Measurements from ENCODE around the gene MACROD1. TPM values are rescaled to one million over a fixed set of nuclear protein-coding genes. Genes with fewer than 3 reads are reported as not detected.

MACROD1 gene
- total and polyA plus RNA-seq, 2 donors = 9.8 to 25.1 TPM

DNA sequence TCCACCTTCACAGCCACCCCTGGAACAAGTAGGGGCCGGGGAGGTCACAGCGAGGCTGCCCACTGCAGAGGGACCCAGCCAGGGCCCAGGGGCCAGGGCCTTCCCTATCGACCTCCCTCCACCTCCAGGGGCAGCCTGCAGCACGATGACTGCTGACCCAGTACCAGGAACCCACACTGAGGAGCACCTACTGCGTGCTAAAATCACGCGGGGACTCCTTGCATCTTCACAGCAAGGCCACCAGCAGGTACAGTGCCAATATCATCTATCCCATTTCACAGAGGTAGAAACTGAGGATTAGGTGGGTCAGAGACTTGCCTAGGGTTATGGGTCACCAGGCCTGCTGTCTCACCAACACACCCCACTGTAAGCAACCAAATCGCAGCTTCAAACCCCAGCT lies 14.6 kb downstream of the MACROD1 start:
- no peak overlapping the region for H3K27ac ChIP-seq (ENCODE audit: low read depth)
- WGBS = 92% methylated on average over 8 of the region's 8 CpGs
- H3K4me1 ChIP-seq (ENCODE audit: insufficient read depth) = no peaks in the 10 kb centered on the region
- no peak for DNase-seq (ENCODE audit: extremely low spot score)
- no peak overlapping the region for H3K4me3 ChIP-seq (ENCODE audit: low read depth, low read length)
- H3K36me3 ChIP-seq (ENCODE audit: insufficient read depth) = no peaks in the 10 kb centered on the region

DNA sequence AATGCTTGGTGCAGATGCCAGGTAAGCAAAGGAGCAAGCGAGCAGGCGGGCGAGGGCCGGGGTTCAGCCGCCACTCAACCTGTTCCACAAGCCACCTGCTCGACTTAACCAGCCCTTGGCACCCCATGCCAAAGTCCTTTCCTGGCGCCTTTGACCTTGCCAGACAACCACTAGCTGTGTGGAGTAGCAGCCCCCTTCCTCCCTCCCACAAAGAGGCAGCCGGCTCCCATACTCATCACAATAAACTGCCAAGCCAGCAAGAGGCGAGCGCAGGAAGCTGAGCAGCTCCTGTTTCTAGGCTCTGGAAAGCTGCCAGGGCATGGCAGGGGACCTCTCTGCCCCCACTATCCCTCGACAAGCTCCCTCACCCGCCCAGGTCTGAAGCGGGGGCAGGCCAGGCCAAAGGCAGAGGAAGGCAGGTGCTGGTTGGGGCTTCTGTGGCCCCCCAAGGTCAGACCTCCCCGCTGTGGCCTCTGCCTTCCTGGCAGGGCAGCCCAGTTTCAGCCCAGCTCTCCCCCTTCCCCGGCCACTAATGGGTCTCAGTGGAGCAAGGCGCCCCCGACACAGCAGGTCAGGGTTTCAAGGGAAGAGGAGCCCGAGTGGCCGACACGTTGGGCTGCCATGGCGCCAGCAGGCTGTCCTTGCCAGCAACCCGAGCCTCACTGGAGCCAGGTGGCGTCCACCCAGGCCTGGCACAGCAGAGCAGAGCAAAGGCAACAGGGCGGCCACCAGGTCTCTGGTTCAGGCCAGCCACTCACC lies 15.3 kb downstream of the MACROD1 start:
- DNase-seq (ENCODE audit: extremely low spot score) = no peak
- no peaks in the 10 kb centered on the region for H3K4me1 ChIP-seq (ENCODE audit: insufficient read depth)
- no peak overlapping the region for H3K27ac ChIP-seq (ENCODE audit: low read depth)
- no peak overlapping the region for H3K4me3 ChIP-seq (ENCODE audit: low read depth, low read length)
- WGBS = 91% methylated on average over 24 of the region's 24 CpGs
- no peaks in the 10 kb centered on the region for H3K36me3 ChIP-seq (ENCODE audit: insufficient read depth)

DNA sequence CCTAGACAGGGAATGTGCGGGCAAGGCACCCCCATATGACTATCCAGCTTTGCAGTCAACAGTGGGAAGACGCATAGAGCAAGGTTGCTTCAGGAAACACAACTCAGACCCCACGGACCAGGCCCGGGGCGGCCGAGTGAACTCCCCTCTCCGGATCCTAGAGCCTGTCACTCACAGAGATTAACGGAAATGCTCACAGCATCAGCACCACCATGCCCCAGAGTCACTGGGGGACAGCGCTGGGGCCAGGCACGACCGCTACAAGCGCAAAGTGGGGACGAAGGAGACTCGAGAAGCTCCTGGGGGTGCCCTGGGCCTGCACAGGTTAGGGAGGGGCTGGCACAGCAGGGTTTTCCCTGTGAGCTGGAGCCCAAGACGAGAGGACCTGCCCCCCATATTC lies 15.9 kb downstream of the MACROD1 start:
- Histone ChIP-seq H3K4me1 (ENCODE audit: insufficient read depth) (no peaks in the 10 kb centered on the region), H3K27ac (ENCODE audit: low read depth) (no peak overlapping the region), H3K4me3 (ENCODE audit: low read depth, low read length) (no peak overlapping the region), H3K36me3 (ENCODE audit: insufficient read depth) (no peaks in the 10 kb centered on the region)
- WGBS = 92% methylated on average over 15 of the region's 15 CpGs
- no peak for DNase-seq (ENCODE audit: extremely low spot score)

- Histone ChIP-seq H3K4me1 (ENCODE audit: insufficient read depth) (no peaks in the 10 kb centered on the region), H3K27ac (ENCODE audit: low read depth) (no peak overlapping the region), H3K4me3 (ENCODE audit: low read depth, low read length) (no peak overlapping the region), H3K36me3 (ENCODE audit: insufficient read depth) (no peaks in the 10 kb centered on the region)
- DNase-seq (ENCODE audit: extremely low spot score) = no peak
- WGBS = 74% methylated on average over 25 of the region's 25 CpGs
Observed at GRCh38 chr11:64148917-64149617, 16.8 kb downstream of the MACROD1 start.

- DNase-seq (ENCODE audit: extremely low spot score) = peak; percentile 79
- Histone ChIP-seq H3K4me1 (ENCODE audit: insufficient read depth) (no peaks in the 10 kb centered on the region), H3K36me3 (ENCODE audit: insufficient read depth) (no peaks in the 10 kb centered on the region), H3K4me3 (ENCODE audit: low read depth, low read length) (no peak overlapping the region), H3K27ac (ENCODE audit: low read depth) (no peak overlapping the region)
- 9% methylated on average over 19 of the region's 19 CpGs for WGBS
Observed at GRCh38 chr11:64148226-64148916, 17.5 kb downstream of the MACROD1 start.

DNA sequence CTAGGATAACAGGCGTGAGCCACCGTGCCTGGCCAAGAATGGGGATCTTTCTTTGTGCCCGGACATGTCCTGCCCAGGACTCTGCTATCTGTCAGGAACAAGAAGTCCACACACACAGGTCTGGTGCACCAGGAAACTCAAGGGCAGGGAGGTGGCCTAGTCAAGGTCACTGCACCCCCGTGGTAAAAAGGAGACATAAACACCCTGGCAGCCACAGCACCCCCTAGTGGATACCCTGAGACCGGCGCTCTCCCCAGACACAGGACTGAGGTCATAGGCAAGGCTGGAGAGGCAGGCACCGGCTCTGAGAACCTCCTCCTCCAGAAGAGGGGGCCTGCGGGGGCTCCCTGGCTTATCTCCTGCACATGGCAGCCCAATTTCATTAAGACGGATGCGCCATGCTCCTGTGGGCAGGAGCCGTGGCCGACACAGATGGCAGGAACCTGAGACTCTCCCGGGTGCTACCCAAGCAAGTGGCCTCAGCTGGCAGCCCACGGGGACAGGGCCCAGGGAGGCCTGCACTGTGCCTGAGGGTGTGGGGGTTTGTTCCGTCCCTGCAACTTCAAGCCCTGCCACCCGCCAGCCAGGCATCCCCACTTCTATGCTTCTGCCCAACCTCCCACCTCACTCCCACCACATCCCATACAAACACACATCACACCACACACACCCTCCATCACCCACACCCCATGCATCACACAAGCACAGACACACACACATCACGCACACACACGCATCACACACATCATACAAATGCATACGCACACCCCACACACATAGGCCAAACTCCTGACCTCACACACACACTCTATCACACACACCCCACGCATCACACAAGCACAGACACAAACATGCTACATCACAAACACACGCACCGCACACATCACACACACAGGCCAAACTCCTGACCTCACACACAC lies 19.6 kb downstream of the MACROD1 start:
- no peaks in the 10 kb centered on the region for H3K36me3 ChIP-seq (ENCODE audit: insufficient read depth)
- WGBS = 83% methylated on average over 22 of the region's 22 CpGs
- no peaks in the 10 kb centered on the region for H3K4me1 ChIP-seq (ENCODE audit: insufficient read depth)
- no peak overlapping the region for H3K4me3 ChIP-seq (ENCODE audit: low read depth, low read length)
- no peak for DNase-seq (ENCODE audit: extremely low spot score)
- H3K27ac ChIP-seq (ENCODE audit: low read depth) = no peak overlapping the region

GRCh38 chr11:64144587-64145472 lies 21.1 kb downstream of the MACROD1 start:
- Histone ChIP-seq H3K4me1 (ENCODE audit: insufficient read depth) (no peaks in the 10 kb centered on the region), H3K36me3 (ENCODE audit: insufficient read depth) (no peaks in the 10 kb centered on the region), H3K27ac (ENCODE audit: low read depth) (no peak overlapping the region), H3K4me3 (ENCODE audit: low read depth, low read length) (no peak overlapping the region)
- WGBS = 90% methylated on average over 41 of the region's 41 CpGs
- no peak for DNase-seq (ENCODE audit: extremely low spot score)

DNA sequence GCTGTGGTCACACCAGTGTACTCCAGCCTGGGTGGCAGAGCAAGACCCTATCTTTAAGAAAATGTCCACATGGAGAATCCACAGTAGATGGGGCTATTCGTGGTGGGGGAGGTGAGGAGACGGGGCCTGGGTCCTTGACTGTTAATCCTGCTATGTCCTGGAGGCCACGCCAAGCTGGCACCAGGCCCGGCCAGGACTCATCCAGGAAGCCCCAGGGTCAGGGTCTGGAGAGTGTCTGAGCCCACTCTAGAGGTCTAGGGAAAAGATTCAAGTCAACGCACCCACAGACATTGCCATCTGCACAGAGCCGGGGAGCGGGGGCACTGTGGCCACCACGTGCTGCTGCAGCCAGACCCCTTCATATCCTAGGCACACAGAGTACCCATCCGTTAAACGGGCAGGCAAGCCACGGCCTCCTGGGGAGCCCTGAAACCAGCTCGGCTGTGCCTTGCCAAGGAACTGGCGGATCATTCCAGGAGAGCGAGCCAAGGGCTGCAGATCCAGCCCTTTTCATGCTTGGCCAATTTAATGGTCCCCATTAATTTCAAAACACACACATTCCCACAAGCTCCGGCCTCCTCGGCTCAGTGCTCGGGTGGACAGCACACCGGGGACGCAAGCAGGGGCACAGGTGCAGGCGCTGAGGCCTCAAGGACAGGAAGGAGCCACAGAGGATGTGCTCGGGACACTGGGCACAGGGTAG lies 24.7 kb downstream of the MACROD1 start:
- WGBS = 69% methylated on average over 21 of the region's 21 CpGs
- Histone ChIP-seq H3K4me3 (ENCODE audit: low read depth, low read length) (no peak overlapping the region), H3K4me1 (ENCODE audit: insufficient read depth) (no peaks in the 10 kb centered on the region), H3K27ac (ENCODE audit: low read depth) (no peak overlapping the region), H3K36me3 (ENCODE audit: insufficient read depth) (no peaks in the 10 kb centered on the region)
- no peak for DNase-seq (ENCODE audit: extremely low spot score)

DNA sequence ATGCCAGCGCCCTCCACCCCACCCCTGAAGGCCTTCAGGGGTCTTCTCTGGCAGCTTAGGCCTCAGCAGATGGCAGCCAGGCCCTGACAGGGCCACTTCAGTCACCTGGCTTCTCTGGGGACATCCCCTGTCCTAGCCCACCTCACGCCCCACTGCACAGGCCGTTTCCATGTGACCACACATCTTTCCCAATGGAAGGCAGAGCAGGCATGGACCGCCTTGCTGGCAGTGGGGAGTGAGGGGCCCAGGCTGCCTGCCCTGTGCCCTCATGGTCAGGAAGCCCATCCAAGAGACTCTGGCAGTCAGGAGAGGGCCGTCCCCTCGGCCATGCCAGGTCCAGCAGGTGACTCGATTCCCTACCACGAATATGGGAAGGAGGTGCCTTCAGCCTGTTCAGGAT lies 25.8 kb downstream of the MACROD1 start:
- H3K4me3 ChIP-seq (ENCODE audit: low read depth, low read length) = no peak overlapping the region
- no peaks in the 10 kb centered on the region for H3K36me3 ChIP-seq (ENCODE audit: insufficient read depth)
- H3K27ac ChIP-seq (ENCODE audit: low read depth) = no peak overlapping the region
- WGBS = 97% methylated on average over 8 of the region's 8 CpGs
- no peaks in the 10 kb centered on the region for H3K4me1 ChIP-seq (ENCODE audit: insufficient read depth)
- no peak for DNase-seq (ENCODE audit: extremely low spot score)

DNA sequence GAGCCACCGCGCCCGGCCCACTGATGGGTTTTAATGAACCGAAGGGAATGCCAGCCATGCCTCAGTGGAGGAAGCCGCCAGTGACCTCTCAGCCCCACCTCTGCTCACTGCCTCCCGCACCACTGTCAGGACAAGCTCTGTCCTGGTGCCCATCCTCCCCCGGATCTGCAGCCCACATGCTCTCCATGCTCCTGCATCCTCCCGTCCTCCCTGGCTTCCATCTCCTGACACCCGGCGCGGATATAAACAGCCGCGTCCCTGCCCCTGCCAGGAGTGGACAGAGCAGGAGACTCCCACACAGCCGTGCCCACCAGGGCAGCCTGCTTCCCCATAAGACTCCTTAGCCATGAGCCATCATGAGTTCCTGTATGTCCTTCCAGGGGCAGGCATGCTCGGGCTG lies 26.9 kb downstream of the MACROD1 start:
- WGBS = 66% methylated on average over 15 of the region's 15 CpGs
- no peak overlapping the region for H3K27ac ChIP-seq (ENCODE audit: low read depth)
- DNase-seq (ENCODE audit: extremely low spot score) = no peak
- H3K4me3 ChIP-seq (ENCODE audit: low read depth, low read length) = no peak overlapping the region
- no peaks in the 10 kb centered on the region for H3K4me1 ChIP-seq (ENCODE audit: insufficient read depth)
- H3K36me3 ChIP-seq (ENCODE audit: insufficient read depth) = no peaks in the 10 kb centered on the region

- no peaks in the 10 kb centered on the region for H3K36me3 ChIP-seq (ENCODE audit: insufficient read depth)
- no peak overlapping the region for H3K4me3 ChIP-seq (ENCODE audit: low read depth, low read length)
- DNase-seq (ENCODE audit: extremely low spot score) = no peak
- no peak overlapping the region for H3K27ac ChIP-seq (ENCODE audit: low read depth)
- 84% methylated on average over 16 of the region's 16 CpGs for WGBS
- H3K4me1 ChIP-seq (ENCODE audit: insufficient read depth) = no peaks in the 10 kb centered on the region
Observed at GRCh38 chr11:64138398-64138797, 27.5 kb downstream of the MACROD1 start.

- no peak overlapping the region for H3K4me3 ChIP-seq (ENCODE audit: low read depth, low read length)
- 76% methylated on average over 17 of the region's 17 CpGs for WGBS
- no peak overlapping the region for H3K27ac ChIP-seq (ENCODE audit: low read depth)
- no peaks in the 10 kb centered on the region for H3K4me1 ChIP-seq (ENCODE audit: insufficient read depth)
- DNase-seq (ENCODE audit: extremely low spot score) = no peak
- no peaks in the 10 kb centered on the region for H3K36me3 ChIP-seq (ENCODE audit: insufficient read depth)
Observed at GRCh38 chr11:64136765-64137441, 29.0 kb downstream of the MACROD1 start.

Measured in urinary bladder (tissue), 4 donors.